GM19438 (cell line): ENCODE data around the gene MTFMT.
A peak's percentile ranks its signal among the peaks of the same experiment; 100 is the strongest.
"Not testable (repeated sequence)": the region's sequence is repeated elsewhere in the genome, so short reads cannot be mapped to it uniquely, and the experiment has no call there.

Source experiments
- ATAC-seq: cut with Tn5 transposase; IDR thresholded peaks from one replicate; pipeline ENCODE4 v1.9.1; 2021; ENCODE audit warnings: low read depth; ENCODE audit not compliant: unreplicated experiment

MTFMT gene

DNA sequence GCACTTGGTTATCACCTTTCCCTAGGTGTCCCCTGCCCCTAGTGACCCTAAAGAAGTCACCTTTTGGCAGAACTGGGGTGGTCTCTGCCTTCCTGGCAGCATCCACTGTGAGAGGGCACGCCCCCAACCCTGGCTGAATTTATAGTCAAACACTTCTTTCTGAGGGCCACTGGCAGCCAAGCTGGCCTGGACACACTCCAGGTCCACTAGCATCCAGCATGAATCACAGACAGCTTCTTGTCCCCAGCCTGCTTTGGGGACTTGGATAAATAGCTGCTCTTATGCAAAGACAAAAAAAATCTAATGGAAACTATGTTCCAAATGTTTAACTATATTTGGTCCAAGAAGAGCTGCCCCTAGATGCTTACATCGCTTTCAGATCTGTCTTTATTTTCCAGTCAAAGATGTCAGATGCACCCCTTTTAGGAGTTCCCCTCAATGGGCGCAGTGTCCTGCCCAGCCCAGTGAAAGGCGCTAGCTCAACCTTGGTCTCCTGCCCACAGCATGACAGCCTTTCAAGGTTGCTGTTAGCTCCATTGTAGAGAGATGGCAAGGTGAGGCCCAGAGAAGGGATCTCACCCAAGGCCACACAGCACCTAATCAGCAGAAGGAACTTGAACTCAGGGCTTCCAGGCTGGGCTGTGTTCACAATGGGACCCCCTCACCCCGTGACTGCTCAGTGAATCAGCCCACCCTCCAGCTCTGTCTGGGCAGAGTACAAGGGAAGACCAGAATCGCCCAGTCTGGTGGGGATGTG, 31.4 kb upstream of the MTFMT start:
- no peak for ATAC-seq

- no peak for ATAC-seq
Measured at GRCh38 chr15:65059931-65060596, 30.6 kb upstream of the MTFMT start.

- no peak for ATAC-seq
Measured at GRCh38 chr15:65059369-65059750, 29.9 kb upstream of the MTFMT start.

GRCh38 chr15:65058394-65059368, 29.2 kb upstream of the MTFMT start:
- no peak for ATAC-seq

- ATAC-seq = no peak
Measured at GRCh38 chr15:65057549-65057940, 28.1 kb upstream of the MTFMT start.

DNA sequence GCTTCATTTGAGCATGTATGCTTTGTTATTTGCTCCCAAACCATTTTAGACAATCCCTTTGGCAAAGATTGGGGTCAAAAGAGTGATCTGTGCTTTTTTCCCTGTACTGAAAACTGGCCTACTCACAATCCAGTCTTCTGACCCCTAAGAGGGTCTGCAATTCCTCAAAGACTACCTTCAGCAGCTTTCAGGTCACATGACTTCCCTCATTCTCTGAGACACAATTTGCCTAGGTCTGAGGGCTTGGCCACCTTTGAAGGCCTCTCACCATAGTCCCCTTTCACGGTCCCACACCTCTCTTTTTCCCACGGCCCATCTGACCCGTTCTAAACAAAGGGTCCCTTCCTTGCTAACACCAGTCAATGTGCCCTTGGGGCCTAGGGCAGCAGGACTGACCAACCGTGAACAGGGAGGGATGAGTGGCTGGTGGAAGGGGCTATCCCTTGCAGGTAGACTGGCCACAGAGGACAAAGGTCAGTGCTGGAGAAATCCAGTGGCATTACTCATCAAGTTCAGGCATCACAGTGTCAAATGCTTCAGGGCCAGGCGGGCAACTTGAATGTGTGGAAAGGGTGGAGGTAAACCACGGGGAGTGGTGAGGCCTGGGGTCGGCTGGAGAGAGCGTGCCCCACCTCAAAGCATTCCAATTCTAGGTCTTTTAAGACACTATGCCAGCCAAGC, 27.6 kb upstream of the MTFMT start:
- ATAC-seq = no peak

- ATAC-seq = no peak
Measured at GRCh38 chr15:65056106-65056505, 26.7 kb upstream of the MTFMT start.

GRCh38 chr15:65055201-65055870, 25.9 kb upstream of the MTFMT start:
- ATAC-seq = no peak

DNA sequence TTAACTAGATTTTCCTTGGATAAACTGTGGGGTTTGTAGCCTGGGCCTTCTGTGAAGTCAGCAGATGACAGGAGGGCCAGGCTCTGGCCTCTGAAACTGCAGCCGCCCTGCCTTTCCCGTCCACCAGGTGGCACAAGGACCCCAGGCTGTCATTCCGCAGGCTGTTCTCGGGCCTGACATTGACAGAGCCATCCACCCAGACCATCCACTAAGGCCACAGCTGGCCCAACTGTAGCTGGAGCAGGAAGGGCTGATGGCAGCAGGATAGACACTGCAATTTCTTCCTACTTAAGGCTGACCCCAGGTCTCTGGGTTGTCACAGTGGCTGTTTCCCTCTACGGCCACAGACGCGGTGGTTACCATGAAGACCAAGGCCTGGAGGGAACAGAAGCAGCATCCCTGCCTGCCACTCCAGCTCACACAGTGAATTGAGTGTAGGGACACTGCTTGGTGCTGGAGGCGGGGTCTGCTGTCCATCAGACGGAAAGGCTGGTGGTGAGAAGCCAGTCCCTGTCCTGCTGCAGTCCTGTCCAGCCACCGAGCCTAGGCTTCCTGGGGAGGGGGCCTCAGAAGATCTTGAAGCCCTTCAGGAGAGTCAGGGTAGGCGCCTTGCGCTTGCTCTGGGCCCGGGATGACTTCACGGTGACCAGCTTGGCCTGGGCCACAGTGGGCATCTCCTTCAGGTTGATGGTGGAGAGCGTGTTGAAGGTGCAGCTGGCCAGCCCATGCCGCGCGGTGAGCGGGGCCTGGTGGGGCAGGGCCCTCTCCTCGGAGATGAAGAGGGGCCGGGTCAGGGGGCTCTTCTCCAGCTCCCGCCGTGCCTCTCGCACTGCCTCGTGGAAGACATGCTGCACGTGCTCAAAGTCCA, 25.1 kb upstream of the MTFMT start:
- no peak for ATAC-seq

DNA sequence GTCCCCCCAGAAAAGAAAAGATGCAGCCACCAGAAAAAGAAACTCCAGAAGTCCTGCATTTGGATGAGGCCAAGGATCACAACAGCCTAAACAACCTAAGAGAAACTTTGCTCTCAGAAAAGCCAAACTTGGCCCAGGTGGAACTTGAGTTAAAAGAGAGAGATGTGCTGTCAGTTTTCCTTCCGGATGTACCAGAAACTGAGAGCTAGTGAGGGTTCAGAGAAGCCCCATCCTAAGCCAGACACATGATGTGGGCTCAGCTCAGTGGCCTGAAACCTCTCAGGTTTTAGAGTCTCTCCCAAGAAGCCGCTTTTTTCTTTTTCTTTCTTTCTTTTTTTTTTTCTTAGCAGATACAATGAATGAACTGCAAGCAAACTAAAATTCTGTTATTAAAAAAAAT, 23.5 kb upstream of the MTFMT start:
- no peak for ATAC-seq

DNA sequence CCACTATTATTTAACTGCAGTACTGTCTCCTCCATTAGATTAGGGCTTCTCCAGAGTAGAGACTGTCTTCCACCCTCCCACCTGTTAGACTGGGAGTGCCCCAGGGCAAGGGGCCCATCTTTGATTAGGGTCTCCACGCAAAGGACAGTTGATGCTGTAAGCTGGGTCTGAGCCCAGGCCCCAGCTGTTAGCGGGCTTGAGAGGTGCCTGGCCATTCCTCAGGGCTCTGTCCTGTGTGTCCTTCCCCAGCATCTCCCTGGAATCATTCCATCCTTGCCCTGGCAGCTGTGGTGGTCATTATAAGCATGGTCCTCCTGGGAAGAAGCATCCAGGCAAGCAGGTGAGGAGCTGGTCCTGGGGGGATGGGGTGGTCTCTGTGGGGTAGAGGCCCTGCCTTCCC, 21.8 kb upstream of the MTFMT start:
- no peak for ATAC-seq

DNA sequence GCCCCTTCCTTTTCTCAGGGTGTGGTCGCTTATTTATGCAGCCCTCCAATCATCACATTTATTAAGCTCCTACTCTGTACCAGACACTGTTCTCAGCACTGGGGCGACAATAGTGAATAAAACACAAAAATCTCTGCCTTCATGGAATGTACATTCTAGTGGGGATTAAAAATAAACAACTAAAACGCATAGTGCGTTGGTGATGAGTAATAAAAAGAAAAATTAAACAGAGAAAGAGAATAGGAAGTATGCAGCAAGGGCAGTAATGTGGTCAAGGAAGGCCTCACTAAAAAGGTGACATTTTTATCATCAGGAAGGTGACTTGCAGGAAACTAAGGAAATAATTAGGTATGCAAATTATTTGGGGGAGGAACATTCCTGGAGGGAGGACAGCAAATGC, 20.8 kb upstream of the MTFMT start:
- no peak for ATAC-seq

GRCh38 chr15:65049418-65049840, 20.0 kb upstream of the MTFMT start:
- ATAC-seq = peak; percentile 82

DNA sequence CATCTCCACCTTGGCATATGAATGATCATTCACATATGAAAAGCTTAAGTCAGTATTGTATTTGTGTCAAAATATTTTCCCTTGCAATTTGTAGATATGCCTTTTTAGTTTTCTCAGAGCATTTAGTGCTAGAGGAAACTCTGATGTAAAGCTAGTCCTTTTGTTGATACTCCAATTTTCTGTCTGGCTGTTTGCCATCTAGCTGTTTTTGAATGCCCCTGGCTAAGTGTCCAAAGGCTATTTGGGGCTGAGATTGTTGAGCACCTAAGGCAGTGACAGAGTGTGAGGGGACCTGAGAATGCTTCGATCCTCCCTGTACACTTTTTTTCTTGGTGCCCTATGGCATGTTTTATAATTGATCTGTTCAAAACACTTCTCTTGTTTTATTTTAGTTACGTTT, 18.8 kb upstream of the MTFMT start:
- no peak for ATAC-seq

GRCh38 chr15:65044724-65045481, 15.5 kb upstream of the MTFMT start, which contains the start of gene SLC51B:
Gene SLC51B, plus strand, starts transcription at chr15:65045387. Its CDS starts 4,618 bp downstream, at chr15:65050005.
- ATAC-seq = no peak

GRCh38 chr15:65044218-65044617, 14.8 kb upstream of the MTFMT start:
- ATAC-seq = not testable (repeated sequence)

DNA sequence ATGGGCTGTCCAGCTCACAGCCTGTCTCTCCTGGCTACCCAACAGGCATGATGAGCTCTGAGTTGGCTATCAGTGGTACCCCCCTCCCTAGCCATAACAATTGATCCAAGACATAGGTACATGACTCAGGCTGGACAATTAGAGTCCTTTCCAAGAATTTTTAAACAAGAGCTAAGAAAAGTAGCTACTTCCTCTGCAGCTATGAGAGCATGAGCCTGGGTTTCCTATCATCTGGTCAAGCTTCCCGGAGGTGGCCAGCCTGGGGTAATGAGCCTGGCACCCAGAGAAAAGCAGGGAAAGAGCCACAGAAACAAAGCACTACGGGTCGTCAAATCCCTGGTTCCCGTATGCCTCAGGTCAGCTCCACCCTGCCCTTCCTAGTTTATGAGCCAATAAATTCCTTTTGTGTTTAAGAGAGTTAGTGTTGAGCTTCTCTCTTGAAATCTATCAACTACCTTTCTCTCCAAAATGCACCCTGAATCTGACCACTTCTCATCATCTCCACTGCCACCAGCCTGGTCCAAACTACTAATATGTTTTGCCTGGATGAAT, 13.4 kb upstream of the MTFMT start:
- no peak for ATAC-seq

DNA sequence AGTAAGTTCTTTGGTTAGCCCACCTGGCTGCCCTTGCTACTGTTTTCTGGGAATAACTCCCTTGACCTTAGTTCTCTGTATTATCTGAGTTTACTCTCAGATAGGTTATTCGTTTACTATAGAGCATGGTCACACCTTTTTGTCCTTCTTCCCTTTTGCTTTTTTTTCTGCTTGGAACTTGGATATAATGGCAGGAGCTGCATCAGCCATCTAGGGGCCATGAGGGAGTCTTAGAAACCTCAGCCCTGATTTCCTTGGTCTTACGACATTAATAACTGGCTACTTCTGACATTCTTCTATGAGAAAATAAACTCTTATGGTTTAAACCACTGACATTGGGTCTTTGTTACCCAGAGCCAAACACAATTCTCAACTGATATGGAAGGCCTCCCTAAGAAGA, 12.3 kb upstream of the MTFMT start:
- no peak for ATAC-seq
